Activated T-cell treated with anti-CD3 and anti-CD28 coated beads for 48 hours (primary cell): ENCODE data around the gene LCN6.
A peak's percentile ranks its signal among the peaks of the same experiment; 100 is the strongest.
"Not testable (repeated sequence)": the region's sequence is repeated elsewhere in the genome, so short reads cannot be mapped to it uniquely, and the experiment has no call there.

ENCODE experiments used
- DNase-seq: peaks from one replicate; pipeline ENCODE4 v3.0.0-alpha.2; 2020; ENCODE audit warnings: low read depth

Gene LCN6

DNA sequence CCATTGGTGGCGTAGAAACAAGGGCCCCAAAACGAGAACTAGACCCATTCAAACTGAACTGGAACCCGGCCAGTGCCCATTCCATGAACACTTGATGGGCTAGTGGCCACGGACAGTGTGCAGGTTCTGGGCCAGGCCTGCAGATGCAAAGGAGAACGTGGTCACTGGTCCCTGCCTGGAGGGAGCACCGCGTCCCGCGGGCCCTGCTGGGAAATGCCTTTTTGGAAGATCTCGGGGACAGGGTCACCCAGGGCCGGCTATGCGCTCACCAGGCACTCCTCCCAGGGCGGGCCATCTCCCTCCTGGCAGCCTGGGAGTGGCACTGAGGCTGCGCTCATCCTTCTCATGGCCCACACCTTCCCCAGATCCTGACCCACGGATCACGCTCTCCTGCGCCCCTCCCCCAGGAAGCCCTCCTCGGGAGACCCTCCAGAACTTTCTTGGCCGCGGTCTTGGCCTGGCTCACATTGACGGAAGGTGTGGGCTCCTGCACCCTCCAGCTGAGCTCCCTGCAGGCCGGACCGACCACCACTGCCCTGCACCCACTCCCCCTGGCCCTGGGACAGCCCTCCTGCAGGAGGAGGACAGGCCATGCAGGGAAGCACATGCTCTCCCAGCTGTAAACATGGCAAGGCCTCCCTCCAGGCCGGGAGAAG is 38.7 kb downstream of the LCN6 start:
- DNase-seq = no peak

GRCh38 chr9:136707849-136708517 is 40.3 kb downstream of the LCN6 start:
- DNase-seq = no peak

- no peak for DNase-seq
Measured at GRCh38 chr9:136707011-136707410, 41.3 kb downstream of the LCN6 start.

DNA sequence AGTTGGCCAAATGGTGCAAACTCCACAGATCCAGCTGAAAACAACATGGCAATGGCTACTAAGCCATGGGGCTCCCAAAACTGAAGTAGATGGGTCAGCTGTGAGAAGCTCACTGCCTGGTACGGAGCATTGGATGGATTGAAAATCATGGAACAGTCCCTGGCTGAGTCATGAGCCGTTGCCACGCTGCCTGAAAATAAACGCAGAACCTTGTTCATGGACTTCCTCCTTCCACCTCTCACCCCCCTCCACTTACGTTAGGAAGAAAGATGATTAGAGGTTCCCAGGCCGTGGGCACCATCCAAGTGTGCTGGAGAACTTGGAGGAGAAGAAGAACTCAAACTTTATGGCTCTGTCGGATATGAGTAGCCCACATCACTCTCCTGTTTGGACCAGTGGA is 42.8 kb downstream of the LCN6 start:
- DNase-seq = no peak

GRCh38 chr9:136704741-136705140 is 43.6 kb downstream of the LCN6 start:
- DNase-seq = not testable (repeated sequence)

DNA sequence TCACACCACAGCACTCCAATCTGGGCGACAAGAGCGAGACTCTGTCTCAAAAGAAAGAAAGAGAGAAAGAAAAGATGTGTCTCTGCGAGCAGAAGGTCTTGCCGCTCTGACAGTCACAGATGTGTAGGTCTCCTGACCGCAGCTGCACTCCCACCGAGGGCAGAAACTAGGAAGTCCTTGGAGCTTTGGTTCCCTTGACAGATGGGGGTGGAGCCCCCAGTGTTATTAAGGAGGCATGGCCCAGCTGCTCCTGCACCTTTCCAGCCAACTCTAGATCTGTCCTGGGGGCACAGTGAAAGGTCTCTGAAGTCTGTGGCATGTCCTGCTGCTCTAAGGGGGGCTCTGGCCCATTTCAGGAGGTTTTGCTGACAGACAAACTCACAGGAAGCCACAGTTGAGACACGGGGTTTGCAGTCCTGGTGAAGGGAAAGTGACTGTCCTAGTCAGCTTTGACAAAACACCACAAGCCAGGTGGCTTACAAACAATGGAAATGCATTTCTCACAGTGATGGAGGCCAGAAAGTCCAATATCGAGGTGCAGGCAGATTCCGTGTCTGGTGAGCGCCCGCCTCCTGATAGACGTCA is 45.0 kb downstream of the LCN6 start:
- no peak for DNase-seq

GRCh38 chr9:136701668-136702053 is 46.7 kb downstream of the LCN6 start:
- no peak for DNase-seq

DNA sequence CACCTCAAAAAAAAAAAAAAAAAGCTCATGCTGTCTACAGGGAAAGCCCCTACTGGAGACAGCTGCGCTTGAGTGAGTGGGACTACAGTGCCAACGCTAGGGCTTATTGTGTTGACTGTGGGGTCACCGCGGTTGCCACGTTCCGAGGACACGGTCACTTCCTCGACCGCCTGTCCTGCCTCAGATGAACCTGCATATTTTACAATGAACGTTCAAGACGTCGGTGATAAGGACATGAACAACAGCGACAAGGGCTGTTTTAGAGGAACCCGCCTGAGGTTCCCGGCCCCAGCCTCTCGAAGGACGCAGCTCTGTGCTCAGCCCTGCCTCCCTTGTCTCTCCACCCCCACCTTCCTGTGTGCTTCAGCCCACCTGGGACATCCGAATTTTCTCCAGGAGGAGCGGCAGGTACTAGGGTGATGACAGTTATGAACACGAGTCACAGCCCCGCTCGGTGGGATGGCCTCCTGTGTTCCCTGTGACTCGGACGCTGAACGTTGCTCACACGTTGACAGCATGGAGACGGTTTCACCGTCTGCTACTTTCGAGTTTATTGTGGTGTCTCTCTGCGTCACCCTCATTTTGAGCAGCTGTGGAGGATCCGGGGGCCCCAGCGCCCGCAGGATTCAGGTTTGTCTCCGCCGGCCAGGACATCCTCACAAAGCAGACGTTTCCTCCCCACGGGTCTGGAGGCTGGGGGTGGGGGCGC is 47.2 kb downstream of the LCN6 start:
- peak; percentile 72 for DNase-seq

DNA sequence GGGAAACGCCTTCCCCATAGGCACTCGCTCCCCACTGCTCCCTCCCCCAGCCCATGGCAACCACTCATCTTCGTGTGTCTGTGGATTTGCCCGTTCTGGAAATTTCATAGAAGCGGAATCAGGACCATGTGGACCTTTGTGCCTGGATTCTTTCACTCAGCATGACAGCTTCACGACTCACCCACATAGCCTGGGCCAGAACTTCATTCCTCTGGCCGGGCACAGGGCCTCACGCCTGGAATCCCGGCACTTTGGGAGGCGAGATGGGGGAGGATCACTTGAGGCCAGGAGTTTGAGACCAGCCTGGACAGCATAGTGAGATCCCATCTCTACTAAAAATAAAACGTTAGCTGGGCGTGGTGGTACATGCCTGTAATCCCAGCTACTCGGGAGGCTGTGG is 48.0 kb downstream of the LCN6 start:
- no peak for DNase-seq

GRCh38 chr9:136698635-136699246 is 49.6 kb downstream of the LCN6 start:
- DNase-seq = no peak

GRCh38 chr9:136697821-136698526 is 50.4 kb downstream of the LCN6 start:
- no peak for DNase-seq

- DNase-seq = no peak
Measured at GRCh38 chr9:136697146-136697820, 51.0 kb downstream of the LCN6 start.

GRCh38 chr9:136696502-136696901 is 51.8 kb downstream of the LCN6 start:
- DNase-seq = no peak

DNA sequence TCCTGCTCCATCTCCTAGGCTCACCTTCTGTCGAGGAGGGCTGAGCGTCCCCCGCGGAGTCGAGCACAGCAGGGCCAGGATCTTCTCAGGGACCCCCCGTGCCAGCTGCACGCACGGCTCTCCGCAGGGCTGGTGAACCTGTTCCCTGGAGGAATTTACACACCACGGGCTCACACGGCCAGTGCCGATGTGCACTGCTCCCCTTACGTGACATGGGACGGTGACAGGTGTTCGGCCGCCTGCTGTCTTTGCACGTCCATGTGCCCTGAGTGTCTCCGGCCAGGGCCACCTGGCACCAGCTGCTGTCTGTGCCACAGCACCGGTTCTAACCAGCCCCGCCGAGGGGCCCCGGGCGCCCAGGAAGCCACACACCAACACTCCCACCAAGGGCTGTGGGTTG is 52.4 kb downstream of the LCN6 start:
- DNase-seq = no peak

GRCh38 chr9:136695435-136695895 is 52.9 kb downstream of the LCN6 start:
- no peak for DNase-seq

DNA sequence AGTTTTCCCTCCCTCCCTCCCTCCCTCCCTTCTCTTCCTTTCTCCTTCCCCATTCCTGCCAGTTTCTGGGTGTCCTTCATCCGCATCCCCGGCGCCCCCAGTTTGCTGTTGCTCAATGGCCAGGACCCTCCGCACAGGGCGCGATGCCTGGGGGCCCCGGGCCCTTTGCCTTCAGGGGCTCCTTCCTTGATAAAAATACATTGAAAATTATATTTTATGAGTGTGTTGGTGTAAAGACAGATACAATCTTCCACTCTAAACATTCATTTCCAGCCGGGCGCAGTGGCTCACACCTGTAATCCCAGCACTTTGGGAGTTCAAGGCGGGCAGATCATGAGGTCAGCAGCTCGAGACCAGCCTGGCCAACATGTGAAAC is 53.5 kb downstream of the LCN6 start:
- DNase-seq = no peak

DNA sequence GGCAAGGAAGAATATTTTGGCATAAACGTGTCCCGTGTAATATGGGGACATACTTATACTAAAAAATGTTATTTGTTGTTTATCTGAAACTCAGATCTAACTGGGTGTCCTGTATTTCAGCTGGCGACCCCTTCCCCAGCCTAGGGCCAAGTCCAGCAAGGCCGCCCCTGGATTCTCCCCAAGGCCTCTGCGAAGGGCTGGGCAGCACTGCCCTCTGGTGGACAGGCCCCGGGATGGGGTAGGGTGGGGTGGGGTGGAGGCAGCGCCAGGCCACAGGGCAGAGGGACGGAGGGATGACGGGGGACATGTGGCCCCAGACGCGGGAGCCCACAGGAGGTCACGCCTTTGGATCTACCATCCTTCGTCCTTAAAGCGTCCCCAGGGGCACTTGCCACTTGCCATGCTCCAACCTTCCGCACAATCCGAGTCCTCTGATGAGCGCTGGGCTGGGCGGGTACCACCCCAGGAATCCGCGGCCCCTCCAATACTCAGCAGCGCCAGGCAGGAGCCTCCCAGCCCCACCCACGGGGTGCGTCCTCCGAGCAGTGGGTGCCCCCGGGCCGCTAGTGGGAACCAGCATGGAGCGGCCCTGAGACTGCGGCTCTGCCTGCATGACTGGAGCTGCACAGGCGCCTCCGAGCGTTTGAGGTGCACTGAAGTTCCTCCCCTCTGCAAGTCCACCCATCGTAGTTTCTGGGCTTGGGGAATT is 54.0 kb downstream of the LCN6 start:
- peak; percentile 37 for DNase-seq
